ENCODE measurements around the gene DDI1. TPM values are rescaled to one million over a fixed set of nuclear protein-coding genes. Genes with fewer than 3 reads are reported as not detected.

Gene DDI1
- total RNA-seq, result not detected
- long read RNA-seq, result 0 reads

DNA sequence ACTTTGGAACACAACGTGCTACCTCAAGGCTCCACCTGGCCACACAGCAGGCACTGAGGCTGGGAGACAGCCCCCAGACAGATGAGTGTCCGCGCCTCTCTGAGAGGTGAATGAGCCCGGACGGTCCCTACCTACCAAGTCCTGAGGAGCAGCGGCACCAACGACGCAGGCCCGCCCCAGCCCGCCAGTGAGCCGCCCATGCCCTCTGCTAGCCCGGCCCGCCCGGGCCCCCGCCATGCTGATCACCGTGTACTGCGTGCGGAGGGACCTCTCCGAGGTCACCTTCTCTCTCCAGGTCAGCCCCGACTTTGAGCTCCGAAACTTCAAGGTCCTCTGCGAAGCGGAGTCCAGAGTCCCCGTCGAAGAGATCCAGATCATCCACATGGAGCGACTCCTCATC is at the start of gene DDI1:
DDI1 (plus strand) TSS at position 53 of the 400 bp plus-strand sequence; CDS start at position 236, 183 bp downstream.
- no peak within 1 kb of the TSS for H3K4me3 ChIP-seq
- no peaks in the 10 kb centered on the region for H3K4me1 ChIP-seq
- peak in 1 of 2 donors; percentile 32 for ATAC-seq
- no peak within 1 kb of the TSS for H3K27ac ChIP-seq
- TF ChIP-seq, protein P1, sequence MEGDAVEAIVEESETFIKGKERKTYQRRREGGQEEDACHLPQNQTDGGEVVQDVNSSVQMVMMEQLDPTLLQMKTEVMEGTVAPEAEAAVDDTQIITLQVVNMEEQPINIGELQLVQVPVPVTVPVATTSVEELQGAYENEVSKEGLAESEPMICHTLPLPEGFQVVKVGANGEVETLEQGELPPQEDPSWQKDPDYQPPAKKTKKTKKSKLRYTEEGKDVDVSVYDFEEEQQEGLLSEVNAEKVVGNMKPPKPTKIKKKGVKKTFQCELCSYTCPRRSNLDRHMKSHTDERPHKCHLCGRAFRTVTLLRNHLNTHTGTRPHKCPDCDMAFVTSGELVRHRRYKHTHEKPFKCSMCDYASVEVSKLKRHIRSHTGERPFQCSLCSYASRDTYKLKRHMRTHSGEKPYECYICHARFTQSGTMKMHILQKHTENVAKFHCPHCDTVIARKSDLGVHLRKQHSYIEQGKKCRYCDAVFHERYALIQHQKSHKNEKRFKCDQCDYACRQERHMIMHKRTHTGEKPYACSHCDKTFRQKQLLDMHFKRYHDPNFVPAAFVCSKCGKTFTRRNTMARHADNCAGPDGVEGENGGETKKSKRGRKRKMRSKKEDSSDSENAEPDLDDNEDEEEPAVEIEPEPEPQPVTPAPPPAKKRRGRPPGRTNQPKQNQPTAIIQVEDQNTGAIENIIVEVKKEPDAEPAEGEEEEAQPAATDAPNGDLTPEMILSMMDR (IDR thresholded peaks at IDR 0.05), result no peak
- DNase-seq, result peak; percentile 40
- no peaks in the 10 kb centered on the region for H3K27me3 ChIP-seq (ENCODE audit: low read depth)
- no peaks in the 10 kb centered on the region for H3K36me3 ChIP-seq
- H3K9me3 ChIP-seq, result no peaks in the 10 kb centered on the region
- intact Hi-C loops (cut with DNase I), result no loop called here

DNA sequence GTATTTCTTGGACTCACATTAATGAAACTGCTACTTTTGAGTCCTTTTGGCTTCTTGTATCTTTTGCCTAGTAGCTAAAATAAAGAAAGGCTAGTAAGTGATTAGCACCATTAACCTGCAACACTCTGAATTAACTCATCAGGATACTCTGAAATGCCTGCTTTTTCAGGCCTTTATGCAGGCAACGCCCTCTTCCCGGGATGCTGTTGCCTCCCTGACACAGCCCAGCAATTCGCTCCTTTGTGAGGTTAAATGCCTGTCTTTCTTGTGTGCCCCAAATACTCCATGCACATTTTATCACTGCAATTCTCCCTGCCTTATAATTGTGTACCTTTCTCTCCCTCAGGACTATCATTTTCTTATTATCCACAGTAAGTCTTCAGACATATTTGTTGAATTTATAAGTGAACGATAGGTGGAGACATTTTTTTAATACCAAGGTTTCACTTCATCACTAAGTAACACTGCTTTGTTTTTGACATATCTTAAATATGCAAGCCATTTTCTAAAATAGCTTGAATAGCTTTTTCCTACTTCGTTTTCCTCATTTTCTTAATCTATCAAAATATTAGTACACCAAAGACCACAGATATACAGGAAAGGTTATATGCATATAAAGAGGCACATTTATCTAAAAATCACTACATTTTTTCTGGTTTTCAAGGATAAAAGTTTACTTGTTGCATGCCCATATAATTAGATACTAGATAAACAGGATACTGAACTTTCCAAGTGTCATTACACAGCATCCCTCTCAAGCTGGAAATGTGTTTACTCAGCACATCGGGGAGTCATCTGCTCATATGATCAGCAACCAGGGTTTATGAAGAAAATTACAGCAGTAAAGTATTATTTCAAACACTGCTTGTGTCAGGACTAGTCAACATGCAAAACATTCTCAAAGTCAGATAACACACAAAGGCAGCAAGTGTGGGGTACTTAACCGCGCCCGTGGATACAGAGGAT is 48.5 kb upstream of the DDI1 start:
- H3K9me3 ChIP-seq, result peaks cover 5% of the 10 kb centered on the region
- DNase-seq (no peak), ATAC-seq (no peak)
- no peak overlapping the region for H3K27ac ChIP-seq
- no peaks in the 10 kb centered on the region for H3K4me1 ChIP-seq
- no peaks in the 10 kb centered on the region for H3K27me3 ChIP-seq (ENCODE audit: low read depth)
- intact Hi-C loops (cut with DNase I), result no loop called here
- no peak overlapping the region for H3K4me3 ChIP-seq
- TF ChIP-seq, protein P1 (IDR thresholded peaks at IDR 0.05), result no peak
- H3K36me3 ChIP-seq, result no peaks in the 10 kb centered on the region

DNA sequence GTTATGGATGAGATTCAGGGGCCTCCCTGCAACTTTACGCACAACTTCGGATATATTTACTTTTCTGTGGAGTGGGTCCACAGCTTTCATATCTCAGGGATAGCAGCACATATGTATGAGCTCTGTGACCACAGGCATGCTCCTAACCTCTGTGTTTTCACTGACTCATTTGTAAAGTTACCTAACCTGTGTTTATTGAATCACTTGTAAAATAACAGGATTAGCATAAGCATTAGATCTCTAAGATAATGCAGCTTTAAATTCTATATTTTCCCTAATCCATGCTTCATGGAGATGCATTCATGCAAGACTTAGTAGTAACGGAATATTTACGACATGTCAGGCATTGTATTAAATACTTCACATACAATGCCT is 47.9 kb upstream of the DDI1 start:
- no peak for DNase-seq
- no peak overlapping the region for H3K27ac ChIP-seq
- no peaks in the 10 kb centered on the region for H3K36me3 ChIP-seq
- H3K27me3 ChIP-seq (ENCODE audit: low read depth), result no peaks in the 10 kb centered on the region
- no peak overlapping the region for H3K4me3 ChIP-seq
- no peaks in the 10 kb centered on the region for H3K4me1 ChIP-seq
- no peak for ATAC-seq
- intact Hi-C loops (cut with DNase I), result no loop called here
- TF ChIP-seq, protein P1 (IDR thresholded peaks at IDR 0.05), result no peak
- peaks cover 5% of the 10 kb centered on the region for H3K9me3 ChIP-seq

DNA sequence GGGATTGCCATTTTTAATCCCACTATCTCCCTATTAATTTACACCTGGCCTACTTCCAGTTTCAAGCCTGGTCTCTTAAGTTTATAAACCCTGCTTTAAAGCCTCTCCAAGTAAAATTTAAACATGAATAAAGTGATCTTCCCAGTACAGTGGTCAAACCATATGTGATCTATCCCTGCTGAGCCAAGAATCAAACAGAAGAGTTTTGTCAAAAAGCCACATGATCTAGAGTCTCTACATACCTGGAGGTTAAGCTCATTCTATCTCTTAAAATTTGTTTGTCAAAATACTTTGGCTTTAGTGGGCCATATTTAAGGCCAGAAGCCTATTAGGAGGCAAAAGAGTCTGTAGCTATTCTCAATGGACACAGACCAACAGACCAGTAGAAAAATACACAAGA is 42.9 kb upstream of the DDI1 start:
- no peaks in the 10 kb centered on the region for H3K27me3 ChIP-seq (ENCODE audit: low read depth)
- no peaks in the 10 kb centered on the region for H3K9me3 ChIP-seq
- TF ChIP-seq, protein P1 (IDR thresholded peaks at IDR 0.05), result no peak
- H3K4me1 ChIP-seq, result no peaks in the 10 kb centered on the region
- DNase-seq (no peak), ATAC-seq (no peak)
- no peak overlapping the region for H3K27ac ChIP-seq
- H3K36me3 ChIP-seq, result no peaks in the 10 kb centered on the region
- H3K4me3 ChIP-seq, result no peak overlapping the region
- intact Hi-C loops (cut with DNase I), result no loop called here

DNA sequence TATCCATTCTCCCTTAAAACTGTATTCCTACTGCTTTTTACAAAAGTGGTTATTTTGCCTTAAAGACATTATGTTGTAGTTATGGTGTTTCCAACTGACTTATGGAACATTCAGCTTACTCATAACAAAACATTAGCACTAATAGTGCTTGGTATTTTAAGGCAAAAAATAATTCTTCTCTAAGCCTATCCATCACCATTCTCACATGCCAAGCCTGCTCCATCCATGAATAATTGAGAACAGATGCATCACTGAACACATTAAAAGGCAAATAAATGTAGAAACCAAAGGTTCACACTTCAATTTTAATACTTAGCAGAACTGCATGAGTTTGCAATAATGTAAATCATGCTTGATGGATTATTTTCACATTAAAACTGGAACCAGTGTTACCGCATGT is 42.3 kb upstream of the DDI1 start:
- TF ChIP-seq, protein P1 (IDR thresholded peaks at IDR 0.05), result no peak
- no peak overlapping the region for H3K27ac ChIP-seq
- no peaks in the 10 kb centered on the region for H3K27me3 ChIP-seq (ENCODE audit: low read depth)
- H3K4me3 ChIP-seq, result no peak overlapping the region
- H3K4me1 ChIP-seq, result no peaks in the 10 kb centered on the region
- ATAC-seq, result no peak
- no peaks in the 10 kb centered on the region for H3K36me3 ChIP-seq
- intact Hi-C loops (cut with DNase I), result no loop called here
- H3K9me3 ChIP-seq, result no peaks in the 10 kb centered on the region
- no peak for DNase-seq

Measured in lower lobe of right lung (tissue), 2 donors.